HCT116 (cell line): Measurements from ENCODE around the gene HSF2BP. TPM values are rescaled to one million over a fixed set of nuclear protein-coding genes. Genes with fewer than 3 reads are reported as not detected.
A peak's percentile ranks its signal among the peaks of the same experiment; 100 is the strongest.

Source experiments
- ATAC-seq: fragments of 200-7000 bp; cut with Tn5 transposase; 2 replicates; pipeline ENCODE4 v1.9.1; 2020; ENCODE audit warnings: mild to moderate bottlenecking, moderate library complexity
- BruUV-seq: library from RNA; stranded (reverse); fragments of 400-500 nt; replicated peaks from 2 replicates; lab custom pipeline; 2021; lab: Mats Ljungman, UMichigan
- CTCF ChIA-PET: fragments of 300-600 bp; sonication (Branson Sonifier 250); formaldehyde crosslinking; loops from one replicate; lab custom pipeline; 2021; ENCODE audit warnings: antibody characterized with exemption; lab: Charles Lee
- POLR2A ChIA-PET: fragments of 300-600, 350-600 bp; sonication (Branson Sonifier 250); formaldehyde crosslinking; loops from one replicate; lab custom pipeline; 2021; ENCODE audit warnings: antibody characterized with exemption; lab: Charles Lee
- RAD21 ChIA-PET, 2 experiments: fragments of 300-600 bp; sonication (Branson Sonifier 250); formaldehyde crosslinking; loops; one replicate each; lab custom pipeline; 2023; ENCODE audit warnings: low total read pairs in 2 of 2; ENCODE audit not compliant: uncharacterized antibody in 2 of 2, unreplicated experiment in 2 of 2, low non-redundant PET in 1 of 2; lab: Charles Lee
- DNase-seq: peaks from one replicate; pipeline ENCODE4 v3.0.0-alpha.2; 2010; ENCODE audit warnings: low read depth, low spot score
- H2AFZ ChIP-seq: fragments of 200-600 bp; shearing (Covaris generic), sonication (generic); 2 replicates; pipeline ENCODE4 v1.6.1; 2017; ENCODE audit warnings: low read depth, mixed run types, mixed read lengths, antibody characterized with exemption, low read length; ENCODE audit not compliant: poor library complexity, severe bottlenecking
- H3K27ac ChIP-seq: 2 replicates; pipeline ENCODE4 v1.5.1; 2012; ENCODE audit warnings: low read depth, low read length
- H3K27me3 ChIP-seq: fragments of 200-600 bp; sonication (generic); 2 replicates; pipeline ENCODE4 v1.6.1; 2016; ENCODE audit warnings: mixed run types, low read length, mixed read lengths; ENCODE audit not compliant: insufficient read depth
- H3K36me3 ChIP-seq, 2 experiments: fragments of 200-500 bp in 1 of 2; fragments of 200-600 bp in 1 of 2; sonication (Bioruptor generic) in 1 of 2; sonication (generic) in 1 of 2; 2 replicates each; pipeline versions ENCODE4 v1.5.1 to v1.6.1; 2014 to 2016; ENCODE audit warnings: low read length in 2 of 2, inconsistent platforms in 1 of 2, mixed read lengths in 1 of 2, mixed run types in 1 of 2; ENCODE audit not compliant: insufficient read depth in 2 of 2, control insufficient read depth in 1 of 2
- H3K4me1 ChIP-seq, 2 experiments: fragments of 200-600 bp in 1 of 2; sonication (generic) in 1 of 2; 2 replicates each; pipeline versions ENCODE4 v1.5.1 to v1.6.1; 2012 to 2017; ENCODE audit warnings: low read length in 2 of 2, inconsistent platforms in 1 of 2, mild to moderate bottlenecking in 1 of 2, mixed read lengths in 1 of 2, mixed run types in 1 of 2, moderate library complexity in 1 of 2; ENCODE audit not compliant: insufficient read depth in 2 of 2, control insufficient read depth in 1 of 2
- H3K4me2 ChIP-seq: fragments of 200-600 bp; sonication (generic); 2 replicates; pipeline ENCODE4 v1.6.1; 2017; ENCODE audit warnings: mixed run types, low read length, mixed read lengths
- H3K4me3 ChIP-seq, 2 experiments: fragments of 200-600 bp in 1 of 2; sonication (generic) in 1 of 2; replicated peaks in 1 of 2; 2 replicates each; pipeline ENCODE4 v1.5.1; 2011 to 2016; ENCODE audit warnings: low read length in 2 of 2, control low read depth in 1 of 2, low read depth in 1 of 2, mild to moderate bottlenecking in 1 of 2, mixed read lengths in 1 of 2, mixed run types in 1 of 2
- H3K79me2 ChIP-seq: fragments of 200-600 bp; sonication (generic); 2 replicates; pipeline ENCODE4 v1.6.1; 2017; ENCODE audit warnings: mild to moderate bottlenecking, mixed run types, low read length, moderate library complexity, mixed read lengths; ENCODE audit not compliant: insufficient read depth
- H3K9ac ChIP-seq: fragments of 200-600 bp; sonication (generic); 2 replicates; pipeline ENCODE4 v1.6.1; 2016; ENCODE audit warnings: low read length, mixed read lengths
- H3K9me2 ChIP-seq: fragments of 200-600 bp; sonication (generic), shearing (Covaris generic); 2 replicates; pipeline ENCODE4 v1.6.1; 2017; ENCODE audit warnings: mixed run types, mild to moderate bottlenecking, moderate library complexity; ENCODE audit not compliant: insufficient read depth
- H3K9me3 ChIP-seq, 2 experiments: fragments of 200-500 bp in 1 of 2; fragments of 200-600 bp in 1 of 2; sonication (Bioruptor generic) in 1 of 2; sonication (generic) in 1 of 2; 2 replicates each; pipeline ENCODE4 v1.6.1; 2014 to 2017; ENCODE audit warnings: low read length in 2 of 2, mixed read lengths in 2 of 2, inconsistent platforms in 1 of 2, low read depth in 1 of 2, mild to moderate bottlenecking in 1 of 2, mixed run types in 1 of 2, moderate library complexity in 1 of 2; ENCODE audit not compliant: control insufficient read depth in 1 of 2, insufficient read depth in 1 of 2
- H4K20me1 ChIP-seq: fragments of 200-600 bp; sonication (generic), shearing (Covaris generic); 2 replicates; pipeline ENCODE4 v1.6.1; 2017; ENCODE audit warnings: mixed run types, mild to moderate bottlenecking, moderate library complexity; ENCODE audit not compliant: insufficient read depth
- CBX3 ChIP-seq: IDR thresholded peaks from 2 replicates; pipeline ENCODE4 v1.6.1; 2012; ENCODE audit warnings: low read depth
- CEBPB ChIP-seq: IDR thresholded peaks from 2 replicates; pipeline ENCODE4 v1.6.1; 2012; ENCODE audit warnings: low read depth
- CTCF ChIP-seq, 3 experiments: fragments of 200-600 bp in 1 of 3; sonication (generic) in 1 of 3; IDR thresholded peaks in 2 of 3; conservative IDR thresholded peaks in 1 of 3; 2 replicates each; pipeline ENCODE4 v1.5.1; 2012 to 2017; ENCODE audit warnings: low read depth in 2 of 3, low read length in 2 of 3, antibody characterized with exemption in 1 of 3, borderline replicate concordance in 1 of 3, control low read depth in 1 of 3, mild to moderate bottlenecking in 1 of 3, mixed read lengths in 1 of 3, mixed run types in 1 of 3, moderate library complexity in 1 of 3; ENCODE audit not compliant: insufficient read depth in 1 of 3
- EGR1 ChIP-seq: IDR thresholded peaks from 2 replicates; pipeline ENCODE4 v1.6.1; 2012; ENCODE audit warnings: low read depth
- EZH2 ChIP-seq: fragments of 200-600 bp; sonication (generic); IDR thresholded peaks from 2 replicates; pipeline ENCODE4 v1.6.1; 2017; ENCODE audit warnings: antibody characterized with exemption, mixed run types
- EZH2phosphoT487 ChIP-seq: fragments of 200-600 bp; IDR thresholded peaks from 2 replicates; pipeline ENCODE4 v1.6.1; 2018; ENCODE audit warnings: antibody characterized with exemption, borderline replicate concordance
- FOSL1 ChIP-seq: IDR thresholded peaks from 2 replicates; pipeline ENCODE4 v1.6.1; 2012; ENCODE audit warnings: low read depth
- JUND ChIP-seq: IDR thresholded peaks from 2 replicates; pipeline ENCODE4 v1.6.1; 2012
- POLR2A ChIP-seq: IDR thresholded peaks from 2 replicates; pipeline ENCODE4 v1.7.0; 2011; ENCODE audit warnings: borderline replicate concordance; ENCODE audit not compliant: insufficient read depth, insufficient read length; ENCODE audit errors: extremely low read depth
- POLR2AphosphoS5 ChIP-seq: IDR thresholded peaks from 2 replicates; pipeline ENCODE4 v1.6.1; 2011; ENCODE audit warnings: mild to moderate bottlenecking, low read depth, low read length, moderate library complexity
- RAD21 ChIP-seq: IDR thresholded peaks from 2 replicates; pipeline ENCODE4 v1.6.1; 2012; ENCODE audit warnings: low read depth, mild to moderate bottlenecking
- SIN3A ChIP-seq: IDR thresholded peaks from 2 replicates; pipeline ENCODE4 v1.6.1; 2012; ENCODE audit warnings: low read depth
- SP1 ChIP-seq: IDR thresholded peaks from 2 replicates; pipeline ENCODE4 v1.6.1; 2012; ENCODE audit warnings: low read depth
- SRF ChIP-seq: IDR thresholded peaks from 2 replicates; pipeline ENCODE4 v1.6.1; 2012; ENCODE audit warnings: low read depth
- TCF7L2 ChIP-seq: IDR thresholded peaks from 2 replicates; pipeline ENCODE4 v1.7.0; 2011; ENCODE audit warnings: borderline replicate concordance, inconsistent platforms; ENCODE audit not compliant: insufficient read depth, insufficient read length; ENCODE audit errors: extremely low read depth
- ZFX ChIP-seq: fragments of 450-650 bp; IDR thresholded peaks from 2 replicates; pipeline ENCODE4 v1.6.1; 2017
- ZNF274 ChIP-seq: fragments of 200-500 bp; sonication (Bioruptor generic); IDR thresholded peaks from 2 replicates; pipeline ENCODE4 v1.6.1; 2014; ENCODE audit warnings: mild to moderate bottlenecking, low read depth, low read length, inconsistent platforms
- intact Hi-C: fragments of 100-400 bp; cut with micrococcal nuclease; formaldehyde crosslinking; loops from 2 replicates; pipeline ENCODE4 v1.10.0; 2022
- total RNA-seq: library from RNA; stranded (reverse); gene quantifications from one replicate; pipeline ENCODE4 v1.2.1, GENCODE V29; 2021; ENCODE audit not compliant: unreplicated experiment
- TF ChIP-seq, protein P1 (sequence below): IDR thresholded peaks from 2 replicates; pipeline ENCODE4 v1.6.1; 2012
- TF ChIP-seq, protein P2 (sequence below): IDR thresholded peaks from 2 replicates; pipeline ENCODE4 v1.6.1; 2012; ENCODE audit warnings: low read depth

The HSF2BP gene
- total RNA-seq, 1 experiment from 2014 or later: 0.59 TPM

DNA sequence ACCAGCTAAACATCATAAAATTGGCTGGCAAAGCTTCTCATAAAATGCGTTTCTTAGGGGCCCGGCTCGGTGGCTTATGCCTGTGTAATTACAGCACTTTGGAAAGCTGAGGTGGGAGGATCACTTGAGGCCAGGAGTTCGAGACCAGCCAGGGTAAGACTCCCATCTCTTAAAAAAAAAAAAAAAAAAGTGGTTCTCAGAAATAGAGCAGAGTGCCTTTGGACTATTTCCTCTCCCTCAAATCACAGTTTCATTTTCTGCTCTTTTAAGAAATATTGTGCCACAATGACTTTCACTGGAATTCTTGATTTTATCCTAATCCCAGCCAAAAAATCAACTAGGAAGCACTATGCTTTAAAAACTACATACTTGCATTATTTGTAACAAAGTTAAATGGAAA lies 13.3 kb downstream of the HSF2BP start (continued):
- TF ChIP-seq EZH2: no peak
- TF ChIP-seq SP1: no peak
- no peak for TF ChIP-seq EGR1
- TF ChIP-seq TCF7L2: no peak
- TF ChIP-seq POLR2AphosphoS5: no peak
- TF ChIP-seq RAD21: no peak
- TF ChIP-seq FOSL1: no peak
- no peak for TF ChIP-seq SIN3A
- no peak for TF ChIP-seq ZNF274
- TF ChIP-seq CEBPB: no peak
- no peak for TF ChIP-seq JUND
- TF ChIP-seq POLR2A: no peak
- no peak for TF ChIP-seq ZFX
- TF ChIP-seq, protein P1, sequence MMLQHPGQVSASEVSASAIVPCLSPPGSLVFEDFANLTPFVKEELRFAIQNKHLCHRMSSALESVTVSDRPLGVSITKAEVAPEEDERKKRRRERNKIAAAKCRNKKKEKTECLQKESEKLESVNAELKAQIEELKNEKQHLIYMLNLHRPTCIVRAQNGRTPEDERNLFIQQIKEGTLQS: no peak

DNA sequence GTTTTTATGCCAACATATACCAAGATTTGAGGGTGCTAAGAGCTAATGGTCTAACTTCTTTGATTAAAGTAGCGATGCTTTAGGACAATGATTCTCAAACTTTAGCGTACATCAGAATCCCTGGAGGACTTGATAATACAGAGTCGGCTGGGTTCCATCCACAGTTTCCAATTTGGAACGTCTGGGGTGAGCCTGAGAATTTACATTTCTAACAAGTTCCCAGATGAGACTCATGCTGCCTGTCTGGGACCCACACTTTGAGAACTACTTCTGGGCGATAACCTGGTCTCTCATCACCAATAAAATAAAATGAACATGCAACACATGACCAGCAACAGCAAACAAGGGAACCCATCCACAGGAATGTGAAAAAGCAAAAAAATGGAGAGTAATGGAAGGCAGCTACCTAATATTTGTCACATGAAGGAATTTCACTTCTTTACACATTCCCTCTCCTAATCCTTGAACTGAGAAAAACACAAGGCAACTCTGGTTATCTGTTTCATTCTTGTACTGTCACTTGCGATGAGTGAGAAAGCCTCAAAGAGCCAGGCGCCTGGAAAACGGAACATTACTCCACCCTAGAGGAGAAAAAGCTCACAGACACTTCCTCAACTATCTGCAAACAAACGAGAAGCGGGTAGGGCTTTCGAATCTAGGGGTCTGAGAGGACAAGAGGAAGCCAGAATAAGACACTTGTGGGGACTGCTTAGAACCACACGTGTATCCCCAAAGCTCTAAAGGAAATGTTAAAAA lies 14.0 kb downstream of the HSF2BP start:
- CTCF ChIA-PET: interaction anchor here (1.0 to 1.5 kb wide), 3 partner anchors 11 to 33 kb away, joined by 3 to 5 read pairs (median 4); no protein-coding TSS in a partner anchor
- Histone ChIP-seq H3K4me3 (no peak overlapping the region), H3K4me2 (no peak overlapping the region), H2AFZ (no peak overlapping the region), H3K4me1 (peaks cover 4 to 9% of the 10 kb centered on the region in 2 experiments; a peak in 3 of 4 replicates), H3K27me3 (no peaks in the 10 kb centered on the region), H3K79me2 (no peaks in the 10 kb centered on the region), H4K20me1 (no peaks in the 10 kb centered on the region), H3K27ac (no peak overlapping the region), H3K9ac (no peak overlapping the region), H3K9me2 (no peaks in the 10 kb centered on the region), H3K9me3 (no peaks in the 10 kb centered on the region), H3K36me3 (no peaks in the 10 kb centered on the region)
- no TSS peak for BruUV-seq
- intact Hi-C loops: no loop called here
- DNase-seq: no peak
- no peak for TF ChIP-seq EZH2phosphoT487
- no peak for TF ChIP-seq SRF
- no peak for TF ChIP-seq ZNF274
- TF ChIP-seq ZFX: no peak
- peak; percentile 48 for TF ChIP-seq RAD21
- TF ChIP-seq CBX3: no peak
- TF ChIP-seq, protein P2, sequence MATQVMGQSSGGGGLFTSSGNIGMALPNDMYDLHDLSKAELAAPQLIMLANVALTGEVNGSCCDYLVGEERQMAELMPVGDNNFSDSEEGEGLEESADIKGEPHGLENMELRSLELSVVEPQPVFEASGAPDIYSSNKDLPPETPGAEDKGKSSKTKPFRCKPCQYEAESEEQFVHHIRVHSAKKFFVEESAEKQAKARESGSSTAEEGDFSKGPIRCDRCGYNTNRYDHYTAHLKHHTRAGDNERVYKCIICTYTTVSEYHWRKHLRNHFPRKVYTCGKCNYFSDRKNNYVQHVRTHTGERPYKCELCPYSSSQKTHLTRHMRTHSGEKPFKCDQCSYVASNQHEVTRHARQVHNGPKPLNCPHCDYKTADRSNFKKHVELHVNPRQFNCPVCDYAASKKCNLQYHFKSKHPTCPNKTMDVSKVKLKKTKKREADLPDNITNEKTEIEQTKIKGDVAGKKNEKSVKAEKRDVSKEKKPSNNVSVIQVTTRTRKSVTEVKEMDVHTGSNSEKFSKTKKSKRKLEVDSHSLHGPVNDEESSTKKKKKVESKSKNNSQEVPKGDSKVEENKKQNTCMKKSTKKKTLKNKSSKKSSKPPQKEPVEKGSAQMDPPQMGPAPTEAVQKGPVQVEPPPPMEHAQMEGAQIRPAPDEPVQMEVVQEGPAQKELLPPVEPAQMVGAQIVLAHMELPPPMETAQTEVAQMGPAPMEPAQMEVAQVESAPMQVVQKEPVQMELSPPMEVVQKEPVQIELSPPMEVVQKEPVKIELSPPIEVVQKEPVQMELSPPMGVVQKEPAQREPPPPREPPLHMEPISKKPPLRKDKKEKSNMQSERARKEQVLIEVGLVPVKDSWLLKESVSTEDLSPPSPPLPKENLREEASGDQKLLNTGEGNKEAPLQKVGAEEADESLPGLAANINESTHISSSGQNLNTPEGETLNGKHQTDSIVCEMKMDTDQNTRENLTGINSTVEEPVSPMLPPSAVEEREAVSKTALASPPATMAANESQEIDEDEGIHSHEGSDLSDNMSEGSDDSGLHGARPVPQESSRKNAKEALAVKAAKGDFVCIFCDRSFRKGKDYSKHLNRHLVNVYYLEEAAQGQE: no peak
- TF ChIP-seq CTCF (IDR thresholded peaks at IDR 0.05 in 2 of 3, conservative IDR thresholded peaks at IDR 0.05 in 1 of 3; ENCODE audit: borderline replicate concordance in 1 of 3, insufficient read depth in 1 of 3, low read depth in 2 of 3, low read length in 2 of 3): peak; percentile 18 to 28 (median 23); a peak in 3 of 6 replicates
- POLR2A ChIA-PET: no interaction called here
- RAD21 ChIA-PET: no interaction called here
- no peak for ATAC-seq
